Glutamatergic neuron (in vitro differentiated cells): ENCODE measurements around the gene PPM1G. TPM values are rescaled to one million over a fixed set of nuclear protein-coding genes. Genes with fewer than 3 reads are reported as not detected.

Experiments used
- DNase-seq: peaks from one replicate; pipeline ENCODE4 v3.0.0; 2022
- H3K27ac Mint-ChIP-seq: one replicate; pipeline ENCODE4 v1.8.0; 2020; ENCODE audit warnings: mild to moderate bottlenecking, mixed read lengths, inconsistent platforms; ENCODE audit not compliant: unreplicated experiment
- H3K27me3 Mint-ChIP-seq: one replicate; pipeline ENCODE4 v1.8.0; 2020; ENCODE audit warnings: mild to moderate bottlenecking, moderate library complexity, mixed read lengths, inconsistent platforms; ENCODE audit not compliant: unreplicated experiment
- H3K36me3 Mint-ChIP-seq: one replicate; pipeline ENCODE4 v1.8.0; 2020; ENCODE audit warnings: mild to moderate bottlenecking, mixed read lengths, inconsistent platforms; ENCODE audit not compliant: unreplicated experiment
- H3K4me1 Mint-ChIP-seq: one replicate; pipeline ENCODE4 v1.8.0; 2020; ENCODE audit warnings: mild to moderate bottlenecking, low read depth, mixed read lengths, inconsistent platforms; ENCODE audit not compliant: unreplicated experiment
- H3K4me3 Mint-ChIP-seq: one replicate; pipeline ENCODE4 v1.8.0; 2020; ENCODE audit warnings: mild to moderate bottlenecking, mixed read lengths, inconsistent platforms; ENCODE audit not compliant: unreplicated experiment
- H3K9me3 Mint-ChIP-seq: one replicate; pipeline ENCODE4 v1.8.0; 2020; ENCODE audit warnings: mild to moderate bottlenecking, moderate library complexity, mixed read lengths, inconsistent platforms; ENCODE audit not compliant: unreplicated experiment
- total RNA-seq: library from RNA; stranded (reverse); fragmentation: NEBNext Ultra II Directional; extraction: Animal tissue kit (Norgen Biotek cat#: 25700); gene quantifications from one replicate; pipeline ENCODE4 v1.2.1, GENCODE V29; 2021; ENCODE audit not compliant: unreplicated experiment
- TF ChIP-seq, protein P1 (sequence below): fragments of 200-600 bp; sonication (generic); IDR thresholded peaks from one replicate; pipeline ENCODE4 v1.5.0; 2021; ENCODE audit not compliant: partially characterized antibody, unreplicated experiment

PPM1G gene
- total RNA-seq, 1 donor from 2014 or later = 84.9 TPM

DNA sequence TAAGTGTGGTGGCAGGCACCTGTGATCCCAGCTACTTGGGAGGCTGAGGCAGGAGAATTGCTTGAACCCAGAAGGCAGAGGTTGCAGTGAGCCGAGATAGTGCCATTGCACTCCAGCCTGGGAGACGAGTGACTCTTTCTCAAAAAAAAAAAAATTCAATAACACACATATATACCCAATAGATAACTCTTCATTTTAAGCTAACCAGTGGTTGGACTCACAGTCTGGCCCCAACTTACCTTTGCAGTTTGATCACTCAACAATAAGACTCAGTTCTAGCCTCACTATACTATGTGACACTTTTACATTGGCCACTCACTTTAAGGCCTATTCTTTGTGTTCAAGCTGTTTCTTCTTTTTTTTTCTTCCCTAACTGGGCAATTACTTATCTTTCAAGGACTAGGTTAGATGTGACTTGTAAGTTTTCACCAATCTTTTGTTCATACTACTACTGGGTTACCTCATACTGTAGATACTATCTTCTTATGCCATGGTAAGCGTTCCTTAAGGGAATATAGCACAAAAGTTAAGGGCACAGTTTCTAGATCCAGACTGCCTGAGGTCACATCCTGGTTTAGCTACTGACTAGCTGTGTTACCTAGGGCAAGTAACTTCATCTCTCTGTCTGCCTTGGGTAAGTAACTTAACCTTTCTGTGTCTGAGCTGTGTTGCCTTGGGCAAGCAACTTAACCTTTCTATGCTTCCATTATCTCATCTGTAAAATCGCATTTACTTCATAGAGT, 46.5 kb downstream of the PPM1G start:
- Mint-ChIP-seq H3K4me1 (no peaks in the 10 kb centered on the region), H3K9me3 (peaks cover 5% of the 10 kb centered on the region), H3K4me3 (no peak overlapping the region), H3K27me3 (peaks cover 2% of the 10 kb centered on the region), H3K27ac (no peak overlapping the region), H3K36me3 (no peaks in the 10 kb centered on the region)
- no peak for DNase-seq
- TF ChIP-seq, protein P1, sequence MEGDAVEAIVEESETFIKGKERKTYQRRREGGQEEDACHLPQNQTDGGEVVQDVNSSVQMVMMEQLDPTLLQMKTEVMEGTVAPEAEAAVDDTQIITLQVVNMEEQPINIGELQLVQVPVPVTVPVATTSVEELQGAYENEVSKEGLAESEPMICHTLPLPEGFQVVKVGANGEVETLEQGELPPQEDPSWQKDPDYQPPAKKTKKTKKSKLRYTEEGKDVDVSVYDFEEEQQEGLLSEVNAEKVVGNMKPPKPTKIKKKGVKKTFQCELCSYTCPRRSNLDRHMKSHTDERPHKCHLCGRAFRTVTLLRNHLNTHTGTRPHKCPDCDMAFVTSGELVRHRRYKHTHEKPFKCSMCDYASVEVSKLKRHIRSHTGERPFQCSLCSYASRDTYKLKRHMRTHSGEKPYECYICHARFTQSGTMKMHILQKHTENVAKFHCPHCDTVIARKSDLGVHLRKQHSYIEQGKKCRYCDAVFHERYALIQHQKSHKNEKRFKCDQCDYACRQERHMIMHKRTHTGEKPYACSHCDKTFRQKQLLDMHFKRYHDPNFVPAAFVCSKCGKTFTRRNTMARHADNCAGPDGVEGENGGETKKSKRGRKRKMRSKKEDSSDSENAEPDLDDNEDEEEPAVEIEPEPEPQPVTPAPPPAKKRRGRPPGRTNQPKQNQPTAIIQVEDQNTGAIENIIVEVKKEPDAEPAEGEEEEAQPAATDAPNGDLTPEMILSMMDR = no peak

DNA sequence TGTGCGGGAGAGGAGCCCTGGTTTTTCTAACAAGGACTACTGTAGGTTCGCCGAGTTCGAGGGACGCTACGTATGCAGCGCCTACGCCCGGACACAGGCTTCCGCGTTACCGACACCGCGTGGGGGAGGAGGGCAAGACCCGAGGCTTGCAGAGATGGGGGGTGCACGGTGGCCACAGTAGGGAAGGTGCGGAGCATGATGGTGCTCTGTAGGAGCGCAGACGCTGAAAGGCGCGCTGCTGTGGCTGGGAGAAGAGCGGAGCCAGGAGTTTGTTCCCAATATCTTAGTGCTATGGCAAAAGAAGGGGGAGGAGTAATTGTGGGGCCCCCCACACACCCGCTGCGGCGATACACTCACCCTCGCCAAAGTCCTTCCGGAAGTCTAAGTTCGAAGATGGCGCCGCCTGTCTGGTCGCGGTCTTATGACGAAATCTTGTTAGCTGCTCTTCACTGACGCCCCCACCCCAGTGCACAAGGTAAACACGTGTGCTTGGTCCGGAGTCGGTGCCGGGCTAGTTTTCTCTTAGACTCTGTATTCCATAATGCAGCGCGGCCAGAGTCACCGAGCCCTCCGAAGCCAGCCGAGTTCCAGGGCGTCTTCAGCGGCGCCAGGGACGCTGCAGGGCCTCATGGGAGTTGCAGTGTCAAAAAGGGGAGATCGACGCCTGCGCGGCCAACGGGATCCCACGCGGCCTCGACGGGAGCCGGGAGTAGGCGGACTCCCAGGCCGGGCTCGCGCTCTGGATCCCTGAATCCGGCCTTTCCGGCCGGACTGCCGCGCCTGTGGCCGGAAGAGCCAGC, 52.8 kb downstream of the PPM1G start, which contains the start of gene GTF3C2:
GTF3C2 (minus strand) TSS at position 383 of the 800 bp plus-strand sequence. CDS start 13,210 bp downstream, outside the sequence.
- peaks cover 14% of the 10 kb centered on the region for H3K27me3 Mint-ChIP-seq
- peak within 1 kb of the TSS; percentile 100 for H3K4me3 Mint-ChIP-seq
- no peaks in the 10 kb centered on the region for H3K36me3 Mint-ChIP-seq
- H3K27ac Mint-ChIP-seq = peak within 1 kb of the TSS; percentile 100
- H3K9me3 Mint-ChIP-seq = peaks cover 19% of the 10 kb centered on the region
- TF ChIP-seq, protein P1 = no peak
- H3K4me1 Mint-ChIP-seq = peaks cover 10% of the 10 kb centered on the region
- DNase-seq = peak; percentile 95

DNA sequence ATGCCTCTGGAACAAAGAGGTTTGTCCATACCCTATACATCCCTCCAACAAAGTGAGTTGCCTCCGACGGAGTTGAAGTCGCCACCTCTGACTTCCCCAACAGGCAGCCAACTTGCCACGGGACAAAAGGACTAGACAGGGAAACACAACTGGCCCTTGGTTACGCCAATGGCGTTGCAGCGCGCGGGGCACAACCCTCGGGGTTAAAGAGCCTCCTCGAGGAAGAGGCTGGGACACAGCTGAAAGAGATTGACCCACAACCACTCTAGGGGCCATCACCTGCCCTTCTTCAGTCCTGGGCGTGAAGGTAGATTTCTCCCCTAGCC, 53.4 kb downstream of the PPM1G start:
- no peaks in the 10 kb centered on the region for H3K36me3 Mint-ChIP-seq
- peak overlapping the region; percentile 100 for H3K27ac Mint-ChIP-seq
- TF ChIP-seq, protein P1 = no peak

DNA sequence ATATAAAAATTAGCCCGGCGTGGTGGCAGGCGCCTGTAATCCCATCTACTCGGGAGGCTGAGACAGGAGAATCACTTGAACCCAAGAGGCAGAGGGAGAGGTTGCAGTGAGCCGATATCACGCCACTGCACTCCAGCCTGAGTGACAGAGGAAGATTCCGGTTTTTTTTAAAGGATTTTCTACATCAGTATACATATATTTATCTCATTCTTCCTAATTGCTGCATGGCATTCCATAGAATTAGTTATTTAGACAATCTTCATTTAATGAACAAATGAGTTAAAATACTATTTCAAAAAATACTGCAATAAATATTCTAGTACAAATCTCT, 54.8 kb downstream of the PPM1G start:
- peaks cover 14% of the 10 kb centered on the region for H3K27me3 Mint-ChIP-seq
- TF ChIP-seq, protein P1 = no peak
- H3K9me3 Mint-ChIP-seq = peaks cover 19% of the 10 kb centered on the region
- no peak overlapping the region for H3K27ac Mint-ChIP-seq
- H3K4me1 Mint-ChIP-seq = peaks cover 10% of the 10 kb centered on the region
- DNase-seq = no peak
- no peaks in the 10 kb centered on the region for H3K36me3 Mint-ChIP-seq
- peak overlapping the region; percentile 100 for H3K4me3 Mint-ChIP-seq

More for the DNA sequence above, 53.4 kb downstream of the PPM1G start:
- peaks cover 14% of the 10 kb centered on the region for H3K27me3 Mint-ChIP-seq
- peaks cover 10% of the 10 kb centered on the region for H3K4me1 Mint-ChIP-seq
- peak; percentile 47 for DNase-seq
- peak overlapping the region; percentile 100 for H3K4me3 Mint-ChIP-seq
- peaks cover 19% of the 10 kb centered on the region for H3K9me3 Mint-ChIP-seq
